Ovary (tissue), 9 donors: ENCODE data around the gene DENND4B. TPM values are rescaled to one million over a fixed set of nuclear protein-coding genes. Genes with fewer than 3 reads are reported as not detected.

Experiments
- DNase-seq, 5 donors: peaks; one replicate each; pipeline ENCODE4 v3.0.0-alpha.2; 2019 to 2020
- H3K27ac ChIP-seq, 2 donors: fragments of 200-600 bp; one replicate each; pipeline versions ENCODE4 v1.5.1 to v1.8.0; 2019 to 2022
- H3K27me3 ChIP-seq: fragments of 200-600 bp; one replicate; pipeline ENCODE4 v1.8.0; 2022
- H3K36me3 ChIP-seq: fragments of 200-600 bp; sonication (generic); one replicate; pipeline ENCODE4 v1.5.1; 2019
- H3K4me1 ChIP-seq: one replicate; pipeline ENCODE4 v1.8.1; 2013; ENCODE audit warnings: mild to moderate bottlenecking, moderate library complexity; ENCODE audit not compliant: insufficient read depth
- H3K4me3 ChIP-seq: fragments of 200-600 bp; sonication (generic); one replicate; pipeline ENCODE4 v1.5.1; 2017
- H3K9me3 ChIP-seq, 2 donors: fragments of 200-600 bp in 1 of 2; sonication (generic) in 1 of 2; one replicate each; pipeline versions ENCODE4 v1.5.1 to v1.8.1; 2013 to 2019; ENCODE audit warnings: mild to moderate bottlenecking in 1 of 2, moderate library complexity in 1 of 2
- CTCF ChIP-seq, 3 donors: fragments of 450-650 bp in 2 of 3; fragments of 200-600 bp in 1 of 3; IDR thresholded peaks; one replicate each; pipeline versions ENCODE4 v1.5.1 to v1.8.0; 2016 to 2022; ENCODE audit warnings: antibody characterized with exemption in 3 of 3, mild to moderate bottlenecking in 1 of 3
- EP300 ChIP-seq: sonication (generic); formaldehyde crosslinking; IDR thresholded peaks from one replicate; pipeline ENCODE4 v1.6.1; 2017; ENCODE audit warnings: antibody characterized with exemption
- POLR2A ChIP-seq: fragments of 450-650 bp; IDR thresholded peaks from one replicate; pipeline ENCODE4 v1.6.1; 2017; ENCODE audit warnings: antibody characterized with exemption, mild to moderate bottlenecking, moderate library complexity
- WGBS, 3 donors: extraction: QIAGEN DNeasy Blood & Tissue Kit in 1 of 3; methylation state at CpG; one replicate each; pipeline versions ENCODE4 v1.1.5 to v1.1.7; 2013 to 2017; 5-methylcytosine and 5-hydroxymethylcytosine counted together
- intact Hi-C, 4 donors: fragments of 100-400 bp; cut with DNase I; formaldehyde crosslinking; loops; one replicate each; pipeline versions ENCODE4 v1.11.0 to v1.15.1; 2022 to 2023
- polyA plus RNA-seq, 2 donors: library from polyadenylated mRNA; stranded (reverse); fragments of 200-250 nt in 1 of 2; fragments of 350-450 nt in 1 of 2; fragmentation: Illumina TruSeq in 1 of 2; extraction: RNeasy Lipid Tissue Mini Kit (QIAGEN cat#74804) in 1 of 2; gene quantifications; one replicate each; pipeline ENCODE4 v1.2.3, GENCODE V29; 2013 to 2014
- total RNA-seq, 7 donors: library from RNA; depleted of rRNA in 2 of 7; stranded (reverse); fragments of >200 nt in 2 of 7; fragmentation: NEBNext Ultra II Directional in 3 of 7; extraction: Animal tissue kit (Norgen Biotek cat#: 25700) in 3 of 7; gene quantifications; one replicate each; pipeline versions ENCODE4 v1.1.0 to v1.2.4, GENCODE V29; 2016 to 2023
- donor health status: DM: no; HTN: no; CAD: no; lungs with moderate emphysema.
- donor health status: DM: no; HTN: no; CAD: no.
- donor health status: Bipolar disorder and iron deficiency.
- donor health status: DM: yes; HTN: yes; CAD: no.
- donor health status: DM: no; HTN: no; CAD: no.
- donor health status: DM: yes; HTN: yes; CAD: no.

DENND4B gene
- total and polyA plus RNA-seq, 9 donors, result 20.9 to 83.1 (median 42.1) TPM

- Histone ChIP-seq H3K27me3 (no peaks in the 10 kb centered on the region), H3K27ac (peak overlapping the region; percentile 95 to 97), H3K9me3 (no peaks in the 10 kb centered on the region), H3K4me3 (peak overlapping the region; percentile 88), H3K4me1 (peaks cover 7% of the 10 kb centered on the region), H3K36me3 (no peaks in the 10 kb centered on the region)
- intact Hi-C loops, result loop anchor here in 3 of 4 donors (5.0 to 10.0 kb wide), 3 partner anchors 149 to 271 kb away; partner anchors contain the start of genes ILF2 (in 2 of the 3) and NPR1 (in 2 of the 3)
- no peak for TF ChIP-seq EP300
- peak; percentile 8 for TF ChIP-seq POLR2A
- DNase-seq, result peak; percentile 78 to 86 (median 82)
- WGBS, 3 donors, result 0 to 1% (median 1%) methylated on average over 53 to 89 of the region's 95 CpGs
These were observed 510 bp downstream of the DENND4B start for GRCh38 chr1:153945795-153946621.

GRCh38 chr1:153945131-153945794 lies 1.3 kb downstream of the DENND4B start:
- H3K27ac ChIP-seq, result peak overlapping the region; percentile 95 to 97
- H3K4me3 ChIP-seq, result peak overlapping the region; percentile 88
- WGBS, 3 donors, result 35 to 39% (median 37%) methylated on average over 11 to 12 of the region's 12 CpGs
- H3K27me3 ChIP-seq, result no peaks in the 10 kb centered on the region
- H3K4me1 ChIP-seq, result peaks cover 7% of the 10 kb centered on the region
- DNase-seq, result peak; percentile 41 to 62 (median 59)
- H3K9me3 ChIP-seq, result no peaks in the 10 kb centered on the region
- TF ChIP-seq EP300 (no peak), POLR2A (no peak), CTCF (IDR thresholded peaks at IDR 0.05) (no peak)
- intact Hi-C loops, result loop anchor here in 3 of 4 donors (5.0 to 10.0 kb wide), 3 partner anchors 148 to 270 kb away; partner anchors contain the start of genes ILF2 (in 2 of the 3) and NPR1 (in 2 of the 3)
- H3K36me3 ChIP-seq, result no peaks in the 10 kb centered on the region

GRCh38 chr1:153944827-153945117 lies 1.7 kb downstream of the DENND4B start:
- Histone ChIP-seq H3K27ac (peak overlapping the region; percentile 95 to 97), H3K4me1 (peaks cover 7% of the 10 kb centered on the region), H3K4me3 (no peak overlapping the region), H3K27me3 (no peaks in the 10 kb centered on the region), H3K36me3 (no peaks in the 10 kb centered on the region), H3K9me3 (no peaks in the 10 kb centered on the region)
- no peak for DNase-seq
- intact Hi-C loops, result loop anchor here in 3 of 4 donors (5.0 to 10.0 kb wide), 3 partner anchors 147 to 270 kb away; partner anchors contain the start of genes ILF2 (in 2 of the 3) and NPR1 (in 2 of the 3)
- TF ChIP-seq EP300, result no peak
- TF ChIP-seq CTCF (IDR thresholded peaks at IDR 0.05), result no peak
- no peak for TF ChIP-seq POLR2A
- WGBS, 3 donors, result 71 to 80% (median 79%) methylated on average over 3 of the region's 3 CpGs

- WGBS, 3 donors, result 76 to 84% (median 81%) methylated on average over 15 of the region's 15 CpGs
- H3K4me1 ChIP-seq, result peaks cover 7% of the 10 kb centered on the region
- TF ChIP-seq POLR2A (no peak), CTCF (IDR thresholded peaks at IDR 0.05) (no peak), EP300 (no peak)
- peak in 1 of 5 donors; percentile 23 for DNase-seq
- H3K9me3 ChIP-seq, result no peaks in the 10 kb centered on the region
- H3K27ac ChIP-seq, result peak overlapping the region; percentile 95 to 97
- H3K36me3 ChIP-seq, result no peaks in the 10 kb centered on the region
- H3K27me3 ChIP-seq, result no peaks in the 10 kb centered on the region
- intact Hi-C loops, result loop anchor here in 3 of 4 donors (10.0 kb wide), 2 partner anchors 149 to 269 kb away; partner anchors contain the start of genes ILF2 (in 2 of the 3) and NPR1 (in 2 of the 3)
- H3K4me3 ChIP-seq, result no peak overlapping the region
These were observed 2.3 kb downstream of the DENND4B start for GRCh38 chr1:153944005-153944826.
